GM18951 (cell line): ENCODE results near the gene PTPRD.

Source experiments
- POLR2A ChIP-seq: IDR thresholded peaks from 4 replicates; pipeline ENCODE4 v1.6.1; 2011; ENCODE audit warnings: mild to moderate bottlenecking; ENCODE audit not compliant: insufficient read length, insufficient read depth; ENCODE audit errors: extremely low read depth
- in situ Hi-C: fragments of 300-500 bp; cut with MboI; formaldehyde crosslinking; loops from one replicate; pipeline ENCODE4 v1.12.0; 2022; ENCODE audit warnings: low sequenced_read_pairs, mixed read lengths, inconsistent platforms; ENCODE audit not compliant: unreplicated experiment

PTPRD gene

DNA sequence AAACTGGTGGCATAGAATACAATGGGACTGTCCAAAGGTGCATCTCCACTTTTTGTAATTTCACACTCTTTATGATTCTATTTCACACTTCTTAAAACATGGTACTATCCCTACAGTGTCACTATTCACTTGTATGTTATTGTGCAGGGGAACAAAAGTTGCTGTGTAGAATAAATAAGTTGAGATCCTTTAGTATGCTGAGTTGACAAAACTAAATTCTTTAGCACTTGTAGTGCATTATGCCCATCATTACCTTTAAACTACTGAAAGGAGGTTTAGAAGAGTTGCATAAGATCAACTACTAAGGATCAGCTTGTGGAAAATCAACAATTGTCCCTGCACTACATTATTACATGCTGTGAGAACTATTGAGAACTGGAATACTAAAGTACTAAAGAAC lies 1380.9 kb downstream of the PTPRD start:
- in situ Hi-C loops, result no loop called here
- no peak for TF ChIP-seq POLR2A

DNA sequence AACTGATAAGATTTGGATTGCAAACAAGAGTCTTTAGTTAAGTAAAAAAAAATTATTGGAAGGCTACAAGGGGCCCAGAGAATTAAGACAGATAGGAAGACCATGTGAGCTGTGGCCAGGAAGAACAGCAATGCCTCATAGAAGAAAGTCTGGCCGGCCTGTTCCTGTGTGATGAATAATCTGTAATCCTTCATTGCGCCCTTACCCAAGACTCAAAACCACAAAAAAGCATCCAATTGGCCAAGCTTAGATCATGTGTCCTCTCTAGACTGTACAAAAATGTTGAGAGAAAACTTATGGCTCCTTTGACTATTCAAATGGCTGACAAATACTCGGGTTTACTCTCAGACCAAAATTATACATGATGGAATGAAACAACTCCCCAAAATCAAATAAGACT lies 1383.5 kb downstream of the PTPRD start:
- in situ Hi-C loops, result no loop called here
- no peak for TF ChIP-seq POLR2A

DNA sequence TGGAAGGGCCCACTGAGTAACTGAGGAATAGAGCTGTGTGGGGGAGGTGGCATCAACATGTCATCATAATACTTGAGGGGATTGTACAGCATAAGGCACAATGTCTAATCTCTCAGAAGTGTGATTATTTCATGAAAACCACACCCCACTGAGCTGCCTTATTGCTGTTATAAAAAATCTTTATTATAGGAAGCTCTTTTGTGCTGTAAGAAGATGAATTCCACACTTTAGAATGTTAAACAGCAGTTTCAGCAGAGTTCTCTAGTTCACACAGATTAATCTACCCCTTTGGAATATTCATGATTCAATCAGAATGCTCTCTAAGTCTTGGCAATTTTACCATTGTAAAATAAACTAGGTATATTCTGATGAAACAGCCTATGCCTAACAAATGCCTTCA lies 1389.6 kb downstream of the PTPRD start:
- in situ Hi-C loops, result no loop called here
- no peak for TF ChIP-seq POLR2A

DNA sequence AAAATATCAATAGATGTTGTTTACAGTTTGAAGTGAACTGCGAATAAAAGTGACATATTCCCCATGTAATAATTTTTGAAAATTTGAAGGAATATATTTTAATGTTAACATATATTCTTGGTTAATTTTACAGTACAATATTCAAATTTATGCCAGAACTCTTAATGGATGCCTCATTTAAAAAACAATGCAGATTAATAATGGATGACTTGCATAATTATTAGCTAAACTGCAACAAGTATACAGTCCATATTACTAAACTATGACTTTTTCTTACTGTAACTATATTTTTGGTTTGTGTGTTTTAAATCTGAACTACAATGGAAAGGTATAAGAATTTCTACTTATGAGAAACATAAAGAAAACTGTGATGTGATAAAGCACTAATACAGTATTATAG lies 1390.1 kb downstream of the PTPRD start:
- in situ Hi-C loops, result no loop called here
- TF ChIP-seq POLR2A, result no peak

DNA sequence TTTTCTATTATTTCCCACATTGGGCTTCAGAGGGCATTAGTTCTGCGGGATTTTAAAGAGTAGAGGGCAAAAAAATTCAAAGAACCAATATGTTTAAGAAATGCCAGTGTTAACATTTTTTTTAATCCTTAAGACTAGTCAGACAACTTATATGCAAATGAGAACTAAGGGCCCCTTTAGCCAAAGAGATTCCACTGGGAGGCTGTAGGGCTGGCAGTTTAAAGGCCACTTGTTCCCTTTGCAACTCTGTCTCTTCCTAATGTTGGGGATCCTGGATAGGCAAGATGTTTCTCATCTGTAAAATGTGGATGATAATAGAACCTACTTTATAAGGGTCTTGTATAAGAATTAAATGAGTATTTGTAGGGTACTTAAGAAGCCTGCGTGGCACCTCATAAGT lies 1395.9 kb downstream of the PTPRD start:
- in situ Hi-C loops, result no loop called here

DNA sequence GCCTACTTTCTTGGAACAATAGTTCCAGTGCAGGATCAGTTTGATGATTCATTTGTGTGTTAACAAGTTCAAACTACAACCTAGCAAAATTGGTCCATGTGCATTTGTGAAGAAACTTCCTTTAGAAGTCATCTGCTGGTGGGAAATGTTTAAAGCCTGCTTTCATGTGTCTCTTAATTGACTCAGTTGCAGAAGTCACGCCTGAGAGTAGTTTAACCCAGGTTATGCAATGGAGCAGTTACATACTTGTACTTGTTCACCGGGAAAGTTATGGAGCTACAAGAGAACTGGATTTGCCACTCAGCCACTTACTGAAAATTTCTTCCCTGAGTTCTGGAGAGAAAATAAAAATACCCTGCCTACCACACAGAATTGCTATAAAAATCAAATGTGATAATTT lies 1397.8 kb downstream of the PTPRD start:
- in situ Hi-C loops, result no loop called here

More for the DNA sequence above, 1395.9 kb downstream of the PTPRD start:
- TF ChIP-seq POLR2A, result no peak

DNA sequence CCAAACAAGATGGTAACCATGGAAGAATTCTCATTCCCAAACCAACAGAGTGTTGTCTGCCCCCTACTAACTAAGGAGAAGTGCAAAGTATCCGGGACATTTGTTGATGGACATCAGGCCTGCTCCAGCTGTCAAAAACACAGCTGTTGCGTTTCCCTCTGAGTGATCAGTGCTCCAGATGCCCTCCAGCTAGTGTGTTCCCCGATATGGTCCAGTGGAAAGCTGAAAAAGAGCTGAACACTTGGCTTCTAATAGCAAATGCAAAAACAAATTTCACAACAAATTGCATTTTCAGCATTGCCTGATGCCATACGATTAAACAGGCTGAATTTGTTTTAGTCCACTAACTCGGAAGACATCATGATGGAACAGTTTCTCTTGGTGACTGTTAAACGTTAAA lies 1398.7 kb downstream of the PTPRD start:
- TF ChIP-seq POLR2A, result no peak
- in situ Hi-C loops, result no loop called here

More for the DNA sequence above, 1397.8 kb downstream of the PTPRD start:
- no peak for TF ChIP-seq POLR2A

DNA sequence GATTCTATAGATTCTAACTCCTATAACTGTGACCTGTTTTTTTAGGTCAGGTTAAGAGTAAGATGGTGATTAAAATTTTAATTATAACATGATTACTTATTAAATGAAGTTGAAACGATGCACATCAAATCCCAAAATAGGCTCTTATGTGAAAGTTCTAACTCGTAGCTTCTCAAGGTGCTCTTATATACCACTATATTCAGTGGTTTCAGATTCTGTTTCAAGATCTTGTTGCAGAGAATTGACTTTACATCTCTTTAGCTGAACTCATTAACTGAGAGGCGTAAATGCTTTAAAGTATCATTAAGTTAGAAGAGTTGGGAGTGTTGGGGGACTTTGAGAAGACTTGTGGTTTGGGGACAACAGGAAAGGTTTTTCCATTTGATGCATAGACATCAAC lies 1399.8 kb downstream of the PTPRD start:
- no peak for TF ChIP-seq POLR2A
- in situ Hi-C loops, result no loop called here

DNA sequence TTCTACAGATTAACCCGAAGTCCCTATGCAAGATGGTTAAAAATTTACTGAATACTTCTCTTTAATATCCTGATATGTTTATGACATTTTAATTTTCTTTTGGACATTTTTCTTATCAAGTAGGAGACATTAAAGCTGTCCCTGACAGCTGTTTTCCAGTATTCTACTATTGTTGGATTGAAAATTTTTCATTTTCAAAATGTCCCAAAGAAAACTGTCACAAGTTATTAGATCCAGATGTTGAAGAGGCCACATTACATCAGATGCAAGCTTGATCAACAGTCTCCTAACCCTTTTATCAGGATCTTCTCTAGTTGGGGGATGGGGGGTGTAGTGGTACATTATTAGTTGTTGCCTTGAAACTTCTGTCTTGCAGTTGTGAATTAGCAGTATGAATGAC lies 1410.5 kb downstream of the PTPRD start:
- in situ Hi-C loops, result no loop called here
- no peak for TF ChIP-seq POLR2A

DNA sequence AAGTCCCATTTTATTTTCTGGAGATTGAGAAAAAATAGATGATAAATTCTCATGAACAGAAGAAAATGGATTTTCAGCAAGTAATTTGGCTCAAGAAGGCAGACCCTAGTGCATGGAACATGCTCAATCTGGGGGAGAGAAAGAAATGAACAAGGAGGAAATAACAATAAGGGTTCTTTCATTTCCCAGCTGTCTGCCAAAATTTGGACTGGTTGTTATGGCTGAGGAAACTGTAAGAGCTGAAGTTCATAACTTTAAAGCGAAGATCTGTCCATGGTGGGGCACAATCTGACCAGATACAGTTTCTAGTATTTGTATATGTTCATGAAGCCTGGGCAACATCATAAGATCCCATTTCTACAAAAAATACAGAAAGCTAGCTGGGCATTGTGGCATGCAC lies 1426.7 kb downstream of the PTPRD start:
- TF ChIP-seq POLR2A, result no peak
- in situ Hi-C loops, result no loop called here

DNA sequence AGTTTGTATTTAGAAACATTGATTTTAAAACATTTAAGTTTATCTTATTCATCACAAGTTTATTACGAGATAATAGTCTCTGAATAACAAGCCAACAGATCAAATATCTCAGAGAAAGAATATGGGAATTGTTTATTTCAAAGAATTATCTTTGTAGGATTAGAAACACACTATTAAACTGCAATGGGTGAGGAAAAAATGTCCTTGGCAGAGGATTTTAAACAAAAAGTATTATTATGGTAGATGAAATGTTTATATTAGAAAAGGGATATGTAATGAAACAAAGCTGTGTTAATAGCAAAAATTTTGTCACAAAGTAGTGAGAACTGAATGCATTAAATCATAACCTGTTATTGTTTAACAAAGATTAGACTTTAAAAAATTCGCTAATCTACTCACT lies 1430.4 kb downstream of the PTPRD start:
- no peak for TF ChIP-seq POLR2A
- in situ Hi-C loops, result no loop called here

DNA sequence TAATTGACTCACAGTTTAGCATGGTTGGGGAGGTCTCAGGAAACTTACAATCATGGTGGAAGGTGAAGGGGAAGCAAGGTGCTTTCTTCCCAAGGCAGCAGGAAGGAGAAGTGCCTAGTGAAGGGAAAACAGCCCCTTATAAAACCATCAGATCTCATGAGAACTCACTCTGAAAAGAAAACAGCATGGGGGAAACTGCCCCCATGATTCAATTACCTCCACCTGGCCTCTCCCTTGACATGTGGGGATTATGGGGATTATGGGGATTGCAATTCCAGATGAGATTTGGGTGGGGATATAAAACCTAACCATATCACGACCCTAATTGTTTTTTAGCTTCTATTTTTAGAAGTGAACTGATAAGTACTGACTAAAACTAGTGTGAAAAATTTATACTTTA lies 1435.7 kb downstream of the PTPRD start:
- in situ Hi-C loops, result no loop called here
- TF ChIP-seq POLR2A, result no peak

DNA sequence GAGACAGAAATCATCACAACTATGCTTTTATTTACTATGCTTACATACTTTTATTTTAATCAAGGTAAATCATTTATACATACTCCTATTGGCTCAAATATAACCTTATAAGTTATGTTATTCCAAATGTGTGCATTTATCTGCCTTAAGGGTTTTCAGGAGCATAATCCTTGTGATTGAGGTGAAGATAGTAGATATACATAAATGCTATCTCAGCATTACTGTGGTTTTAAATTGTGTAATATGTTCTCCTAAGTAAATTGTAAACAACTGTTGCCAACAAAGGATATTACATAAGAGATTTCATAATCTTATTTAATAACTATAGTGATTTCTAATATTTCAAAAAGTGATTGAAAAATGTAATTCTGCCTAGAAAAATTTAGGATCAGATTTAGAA lies 1438.4 kb downstream of the PTPRD start:
- TF ChIP-seq POLR2A, result no peak
- in situ Hi-C loops, result no loop called here

DNA sequence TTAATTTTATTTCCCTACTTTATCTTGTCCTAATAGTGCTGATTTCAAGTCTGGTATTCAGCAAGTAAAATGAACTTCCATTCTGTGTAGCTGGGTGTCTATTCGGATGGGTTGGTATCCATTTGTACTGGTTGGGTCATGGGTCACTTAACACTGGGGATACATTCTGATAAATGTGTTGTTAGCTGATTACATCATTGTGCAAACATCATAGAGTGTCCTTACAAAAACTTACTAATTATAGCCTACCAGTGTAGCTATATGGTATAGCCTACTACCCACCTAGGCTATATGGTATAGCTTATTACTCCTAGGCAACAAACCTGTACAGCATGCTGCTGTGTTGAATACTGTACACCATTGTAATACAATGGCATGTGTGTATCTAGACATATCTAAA lies 1439.5 kb downstream of the PTPRD start:
- in situ Hi-C loops, result no loop called here
- no peak for TF ChIP-seq POLR2A

DNA sequence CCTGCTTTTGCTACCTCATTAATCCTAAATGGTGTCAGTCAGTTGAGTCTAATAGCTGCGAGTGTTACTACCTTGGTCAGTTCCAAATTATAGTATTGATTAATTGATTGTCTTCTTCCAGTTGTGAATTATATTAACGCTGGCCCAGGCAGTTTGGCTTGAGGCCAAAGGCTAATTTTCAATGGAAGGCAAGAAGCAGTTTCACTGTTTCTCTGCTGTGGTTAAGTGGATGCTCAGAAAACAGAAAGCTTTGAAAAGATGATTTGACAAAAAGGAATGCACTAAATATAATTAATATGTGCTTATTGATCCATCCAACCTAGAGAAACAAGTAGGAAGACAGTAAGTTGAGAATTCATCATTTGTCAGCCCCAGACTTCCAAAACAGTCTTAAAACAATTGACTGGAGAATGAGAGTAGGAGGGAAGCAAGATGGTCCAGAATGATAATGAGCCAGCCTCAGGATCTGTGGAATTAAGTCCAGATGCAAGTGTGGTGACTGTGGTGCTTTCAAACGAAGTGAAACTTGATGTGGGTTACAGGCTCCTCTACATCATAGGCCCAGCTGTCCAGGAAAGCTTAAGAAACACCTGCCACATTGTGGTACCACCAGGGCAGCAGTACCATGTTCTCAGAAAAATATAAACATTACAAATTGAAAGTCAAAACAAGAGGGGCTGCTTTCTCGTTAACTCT lies 1442.2 kb downstream of the PTPRD start:
- in situ Hi-C loops, result no loop called here
- TF ChIP-seq POLR2A, result no peak
